Fibroblast of villous mesenchyme (primary cell): ENCODE measurements around the gene IGFBP5. TPM values are rescaled to one million over a fixed set of nuclear protein-coding genes. Genes with fewer than 3 reads are reported as not detected.

Source experiments
- DNase-seq: peaks from one replicate; pipeline ENCODE4 v3.0.0-alpha.2; 2010; ENCODE audit warnings: low read depth
- H3K4me3 ChIP-seq: 2 replicates; pipeline ENCODE4 v1.5.1; 2011; ENCODE audit warnings: low read depth, mild to moderate bottlenecking, low read length
- total RNA-seq: library from RNA; depleted of rRNA; stranded (reverse); fragments of >200 nt; gene quantifications from 2 replicates; pipeline ENCODE4 v1.2.3, GENCODE V29; 2012
- TF ChIP-seq, protein P1 (sequence below): IDR thresholded peaks from 2 replicates; pipeline ENCODE4 v1.5.1; 2012; ENCODE audit warnings: low read depth, mild to moderate bottlenecking, low read length; ENCODE audit not compliant: insufficient read depth

The IGFBP5 gene
- total RNA-seq, 1 donor = 644 TPM

- TF ChIP-seq, protein P1, sequence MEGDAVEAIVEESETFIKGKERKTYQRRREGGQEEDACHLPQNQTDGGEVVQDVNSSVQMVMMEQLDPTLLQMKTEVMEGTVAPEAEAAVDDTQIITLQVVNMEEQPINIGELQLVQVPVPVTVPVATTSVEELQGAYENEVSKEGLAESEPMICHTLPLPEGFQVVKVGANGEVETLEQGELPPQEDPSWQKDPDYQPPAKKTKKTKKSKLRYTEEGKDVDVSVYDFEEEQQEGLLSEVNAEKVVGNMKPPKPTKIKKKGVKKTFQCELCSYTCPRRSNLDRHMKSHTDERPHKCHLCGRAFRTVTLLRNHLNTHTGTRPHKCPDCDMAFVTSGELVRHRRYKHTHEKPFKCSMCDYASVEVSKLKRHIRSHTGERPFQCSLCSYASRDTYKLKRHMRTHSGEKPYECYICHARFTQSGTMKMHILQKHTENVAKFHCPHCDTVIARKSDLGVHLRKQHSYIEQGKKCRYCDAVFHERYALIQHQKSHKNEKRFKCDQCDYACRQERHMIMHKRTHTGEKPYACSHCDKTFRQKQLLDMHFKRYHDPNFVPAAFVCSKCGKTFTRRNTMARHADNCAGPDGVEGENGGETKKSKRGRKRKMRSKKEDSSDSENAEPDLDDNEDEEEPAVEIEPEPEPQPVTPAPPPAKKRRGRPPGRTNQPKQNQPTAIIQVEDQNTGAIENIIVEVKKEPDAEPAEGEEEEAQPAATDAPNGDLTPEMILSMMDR = no peak
- H3K4me3 ChIP-seq = no peak overlapping the region
- no peak for DNase-seq
Measured at GRCh38 chr2:216715402-216715974, 20.1 kb upstream of the IGFBP5 start.

- DNase-seq = no peak
- H3K4me3 ChIP-seq = no peak overlapping the region
- TF ChIP-seq, protein P1 = no peak
Measured at GRCh38 chr2:216714376-216714775, 19.0 kb upstream of the IGFBP5 start.

DNA sequence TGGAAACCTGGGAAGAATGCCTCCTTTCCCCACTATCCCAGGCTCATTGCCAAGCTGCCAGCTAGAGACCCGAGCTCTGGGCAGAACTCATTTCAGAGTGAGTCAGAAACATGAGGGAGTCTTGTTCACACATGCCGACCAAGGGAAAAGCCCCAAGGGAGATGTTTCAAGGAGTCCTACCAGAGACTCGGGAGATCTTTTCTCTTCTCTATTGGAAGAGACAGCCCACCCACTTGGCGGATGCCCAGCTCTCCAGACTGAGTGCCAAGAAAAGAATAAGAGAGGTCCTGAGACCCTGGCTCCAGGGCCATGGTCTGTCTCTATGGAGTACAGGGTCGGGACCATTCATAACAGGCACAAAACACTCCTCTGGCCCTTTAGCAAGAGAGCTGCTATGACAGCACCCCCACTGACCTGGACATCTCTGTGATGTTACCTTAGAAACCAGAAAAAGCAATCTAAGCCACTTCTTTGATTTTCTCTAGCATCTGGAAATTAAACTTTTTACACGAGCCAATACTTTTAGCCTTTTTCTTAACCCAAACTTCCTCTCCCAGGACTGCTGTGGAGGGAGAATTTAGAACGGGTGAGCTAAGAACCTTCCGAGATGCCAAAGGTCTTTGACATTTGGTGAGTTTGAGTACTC, 18.5 kb upstream of the IGFBP5 start:
- TF ChIP-seq, protein P1 = no peak
- DNase-seq = peak; percentile 73

DNA sequence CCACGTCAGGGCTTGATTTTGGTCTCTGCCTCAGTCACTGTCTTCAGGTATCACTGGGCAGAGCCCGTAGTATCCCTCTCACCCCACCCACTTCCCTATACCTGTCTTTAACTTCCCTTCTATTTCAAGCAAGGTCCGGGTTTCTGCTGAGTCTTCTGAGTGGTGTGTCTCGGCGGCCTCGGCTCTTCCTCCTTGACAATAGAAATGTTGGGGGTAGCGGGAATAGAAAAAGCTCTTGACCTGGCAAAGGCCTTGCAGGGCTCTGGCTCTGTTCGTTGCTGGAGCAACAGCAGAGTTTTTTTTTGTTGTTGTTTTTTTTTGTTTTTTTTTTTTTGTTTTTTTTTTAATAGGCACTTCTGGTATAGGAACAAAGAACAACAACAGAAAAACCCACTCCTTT, 16.0 kb upstream of the IGFBP5 start:
- DNase-seq = no peak
- no peak overlapping the region for H3K4me3 ChIP-seq
- TF ChIP-seq, protein P1 = no peak

More for the DNA sequence above, 18.5 kb upstream of the IGFBP5 start:
- no peak overlapping the region for H3K4me3 ChIP-seq

- peak; percentile 33 for DNase-seq
- H3K4me3 ChIP-seq = no peak overlapping the region
- TF ChIP-seq, protein P1 = no peak
Measured at GRCh38 chr2:216710551-216711301, 15.4 kb upstream of the IGFBP5 start.

GRCh38 chr2:216702756-216703155, 7.4 kb upstream of the IGFBP5 start:
- H3K4me3 ChIP-seq = no peak overlapping the region
- TF ChIP-seq, protein P1 = no peak
- no peak for DNase-seq
